HG03469 (cell line): ENCODE data around the gene TCOF1.

Experiments used
- ATAC-seq: cut with Tn5 transposase; IDR thresholded peaks from one replicate; pipeline ENCODE4 v1.9.1; 2021; ENCODE audit warnings: mild to moderate bottlenecking, moderate library complexity, moderate number of reproducible peaks; ENCODE audit not compliant: unreplicated experiment

TCOF1 gene

DNA sequence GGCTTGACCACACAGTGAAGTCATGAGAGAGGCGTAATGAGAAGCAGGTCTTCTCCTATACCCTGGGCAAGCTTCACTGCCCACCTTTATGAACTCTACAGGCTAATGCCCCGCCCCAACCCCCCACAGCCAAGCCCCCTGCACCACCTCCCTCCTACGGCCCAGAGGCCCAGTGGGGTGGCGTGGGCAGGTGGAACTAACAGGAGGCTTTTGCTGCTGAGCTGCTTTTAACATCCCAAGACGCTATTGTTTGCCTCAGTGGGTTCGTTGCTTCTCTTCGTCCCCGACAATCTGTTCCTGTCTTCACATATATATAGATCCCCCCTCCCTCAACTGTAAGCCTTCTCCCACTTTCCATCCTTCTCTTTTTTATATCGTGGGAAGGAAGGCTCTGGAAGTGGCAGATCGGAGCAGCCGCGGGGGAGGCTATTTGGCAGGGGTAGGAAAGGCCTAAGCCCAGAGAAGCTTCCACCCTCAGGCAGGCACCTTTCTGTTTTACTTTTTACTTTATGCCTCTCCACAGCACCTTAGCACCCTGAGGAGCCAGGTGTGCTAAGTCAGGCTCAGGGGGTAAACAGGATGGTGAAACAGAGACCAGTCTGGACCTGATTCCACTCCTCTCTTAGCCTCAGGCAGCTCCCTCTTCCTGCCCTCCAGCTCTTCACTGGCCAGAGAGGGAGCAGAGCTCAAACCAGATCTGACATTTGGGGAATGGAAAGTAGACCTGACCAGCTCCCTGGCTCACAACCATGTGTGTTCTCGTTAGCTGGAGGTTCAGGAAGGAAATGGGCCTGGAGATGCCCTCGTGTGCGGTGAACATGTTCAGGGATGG is 28.7 kb downstream of the TCOF1 start:
- no peak for ATAC-seq

DNA sequence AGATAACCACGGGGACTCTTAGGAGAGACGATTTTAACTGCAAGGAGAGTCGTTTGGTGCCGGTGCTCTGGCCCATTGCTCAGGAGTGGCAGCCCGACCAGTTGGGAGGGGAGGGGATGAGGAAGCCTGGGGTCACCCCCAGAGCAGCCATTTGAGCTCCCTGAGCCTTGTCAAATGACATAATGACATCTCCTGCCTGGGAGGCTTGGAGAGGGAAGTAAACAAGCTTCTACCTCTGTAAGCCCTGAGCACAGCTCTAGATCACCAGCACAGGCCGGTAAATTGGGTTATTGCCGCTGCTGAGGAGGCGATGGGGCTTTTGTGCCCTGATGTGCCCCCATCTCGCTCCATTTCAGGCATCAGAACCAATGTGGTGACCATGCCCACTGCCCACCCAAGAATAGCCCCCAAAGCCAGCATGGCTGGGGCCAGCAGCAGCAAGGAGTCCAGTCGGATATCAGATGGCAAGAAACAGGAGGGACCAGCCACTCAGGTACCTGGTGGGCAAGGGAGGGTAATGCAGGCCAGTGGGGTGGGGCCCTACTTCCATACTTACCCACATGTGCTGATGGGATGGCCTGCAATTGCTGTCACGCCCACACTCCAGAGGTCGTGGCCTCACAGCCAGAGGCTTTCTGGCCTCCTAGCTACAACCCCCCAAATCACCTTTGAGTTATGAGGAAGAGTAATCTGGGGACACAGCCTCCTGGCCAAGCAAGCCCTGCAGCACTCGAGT is 32.2 kb downstream of the TCOF1 start:
- no peak for ATAC-seq

GRCh38 chr5:150391064-150391834 is 33.8 kb downstream of the TCOF1 start:
- ATAC-seq: no peak

- no peak for ATAC-seq
Measured at GRCh38 chr5:150391986-150392385, 34.5 kb downstream of the TCOF1 start.

GRCh38 chr5:150392680-150393079 is 35.2 kb downstream of the TCOF1 start:
- ATAC-seq: no peak

DNA sequence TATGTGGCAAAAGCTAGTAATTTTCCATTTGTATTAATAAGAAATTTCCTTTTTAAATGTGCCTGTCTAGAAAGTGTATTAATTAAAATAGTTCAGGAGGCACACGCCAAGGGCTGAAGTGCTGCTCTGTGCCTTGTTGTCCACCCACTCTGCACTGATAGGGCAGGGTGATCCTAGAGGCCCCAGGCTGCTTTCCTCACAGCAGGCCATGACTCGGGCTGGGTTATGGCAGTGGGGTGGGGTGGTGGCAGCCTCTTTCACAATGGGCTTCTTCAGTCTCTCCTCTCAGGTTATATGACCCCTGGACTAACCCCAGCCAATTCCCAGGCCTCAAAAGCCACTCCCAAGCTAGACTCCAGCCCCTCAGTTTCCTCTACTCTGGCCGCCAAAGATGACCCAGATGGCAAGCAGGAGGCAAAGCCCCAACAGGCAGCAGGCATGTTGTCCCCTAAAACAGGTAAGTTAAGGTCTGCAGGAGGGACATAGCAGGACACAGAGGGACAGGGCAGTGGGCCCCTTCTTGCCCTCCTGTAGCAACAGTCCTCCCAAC is 35.7 kb downstream of the TCOF1 start:
- ATAC-seq: no peak

GRCh38 chr5:150394131-150394530 is 36.6 kb downstream of the TCOF1 start:
- ATAC-seq: no peak

DNA sequence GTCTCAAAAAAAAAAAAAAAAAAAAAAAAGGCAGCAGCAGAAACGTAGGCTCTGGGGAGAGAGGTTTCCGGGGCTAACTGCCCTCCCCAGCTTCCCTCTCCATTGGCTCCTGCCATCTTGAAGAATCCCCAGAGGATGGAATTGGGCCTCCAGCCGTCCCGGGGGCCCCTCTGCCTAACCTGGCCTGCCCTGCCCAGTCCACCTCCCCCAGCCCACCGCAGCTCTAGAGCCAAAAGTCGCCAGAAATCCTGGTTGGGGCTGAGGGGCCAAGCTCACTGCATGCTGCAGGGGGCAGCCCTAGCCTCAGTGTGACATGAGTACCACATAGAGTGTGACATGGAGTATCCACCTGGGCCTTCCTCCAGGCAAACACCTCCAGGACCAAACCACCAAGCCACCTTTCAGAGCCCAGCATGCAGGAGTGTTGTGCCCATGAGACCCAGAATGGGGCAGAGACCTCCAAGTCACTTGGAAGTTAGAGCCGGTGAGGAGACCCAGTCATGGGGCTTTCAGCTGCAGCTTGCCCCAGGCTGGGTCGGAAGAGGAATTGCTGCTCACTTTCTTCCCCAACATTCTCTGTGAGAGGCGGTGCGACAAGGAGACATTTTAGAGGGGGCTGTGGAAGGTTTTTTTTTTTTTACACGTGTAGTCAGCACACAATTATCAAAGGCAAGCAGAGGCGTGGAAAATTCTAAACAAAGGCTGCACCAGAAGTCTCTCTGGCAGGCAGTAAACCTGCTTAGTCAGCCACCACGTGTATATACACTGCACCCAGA is 37.6 kb downstream of the TCOF1 start:
- no peak for ATAC-seq

DNA sequence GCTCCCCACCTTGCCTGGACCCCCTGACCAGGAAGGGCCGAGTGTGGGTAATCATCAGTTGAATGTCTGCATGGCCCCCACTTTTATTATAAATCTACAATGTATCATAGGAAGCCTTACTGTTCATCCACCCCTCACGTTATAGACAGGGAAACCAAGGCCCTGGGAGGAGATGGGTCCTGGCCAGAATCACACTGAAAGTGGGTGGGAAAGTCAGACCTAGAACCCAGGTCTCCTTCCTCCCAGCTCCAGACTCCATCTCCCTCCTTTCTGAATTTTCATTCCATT is 38.1 kb downstream of the TCOF1 start:
- ATAC-seq: no peak

DNA sequence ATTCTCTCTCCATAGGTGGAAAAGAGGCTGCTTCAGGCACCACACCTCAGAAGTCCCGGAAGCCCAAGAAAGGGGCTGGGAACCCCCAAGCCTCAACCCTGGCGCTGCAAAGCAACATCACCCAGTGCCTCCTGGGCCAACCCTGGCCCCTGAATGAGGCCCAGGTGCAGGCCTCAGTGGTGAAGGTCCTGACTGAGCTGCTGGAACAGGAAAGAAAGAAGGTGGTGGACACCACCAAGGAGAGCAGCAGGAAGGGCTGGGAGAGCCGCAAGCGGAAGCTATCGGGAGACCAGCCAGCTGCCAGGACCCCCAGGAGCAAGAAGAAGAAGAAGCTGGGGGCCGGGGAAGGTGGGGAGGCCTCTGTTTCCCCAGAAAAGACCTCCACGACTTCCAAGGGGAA is 38.8 kb downstream of the TCOF1 start:
- no peak for ATAC-seq

DNA sequence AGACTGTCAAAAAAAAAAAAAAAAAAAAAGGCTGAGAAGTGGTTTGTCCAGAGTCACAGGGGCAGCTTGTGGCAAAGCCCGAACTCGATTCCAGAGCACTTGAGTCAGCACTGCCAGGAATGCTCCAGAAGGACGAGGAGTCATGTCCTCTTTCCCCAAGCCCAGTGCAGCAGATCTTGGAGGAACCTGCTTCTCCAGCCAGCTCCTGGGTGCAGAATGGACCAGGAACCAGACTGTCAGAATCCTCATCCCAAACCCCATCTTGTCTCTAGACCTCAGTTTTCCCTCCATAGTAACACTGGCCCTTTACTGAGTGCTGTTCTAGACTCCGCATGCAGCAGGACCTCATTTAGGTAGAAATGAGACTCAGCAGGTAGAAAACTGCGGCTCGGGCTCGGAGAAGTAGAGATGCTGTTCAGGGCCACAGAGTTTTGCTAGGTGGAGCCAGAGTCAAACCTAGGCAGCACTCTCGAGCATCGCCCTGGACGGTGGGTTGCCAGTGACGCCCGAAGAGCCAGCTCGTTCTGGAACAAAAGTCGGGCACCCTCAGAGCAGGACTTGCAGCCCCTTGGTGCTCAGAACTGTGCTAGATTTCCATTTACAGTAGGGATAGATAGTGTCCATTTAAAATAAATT is 39.8 kb downstream of the TCOF1 start:
- no peak for ATAC-seq

DNA sequence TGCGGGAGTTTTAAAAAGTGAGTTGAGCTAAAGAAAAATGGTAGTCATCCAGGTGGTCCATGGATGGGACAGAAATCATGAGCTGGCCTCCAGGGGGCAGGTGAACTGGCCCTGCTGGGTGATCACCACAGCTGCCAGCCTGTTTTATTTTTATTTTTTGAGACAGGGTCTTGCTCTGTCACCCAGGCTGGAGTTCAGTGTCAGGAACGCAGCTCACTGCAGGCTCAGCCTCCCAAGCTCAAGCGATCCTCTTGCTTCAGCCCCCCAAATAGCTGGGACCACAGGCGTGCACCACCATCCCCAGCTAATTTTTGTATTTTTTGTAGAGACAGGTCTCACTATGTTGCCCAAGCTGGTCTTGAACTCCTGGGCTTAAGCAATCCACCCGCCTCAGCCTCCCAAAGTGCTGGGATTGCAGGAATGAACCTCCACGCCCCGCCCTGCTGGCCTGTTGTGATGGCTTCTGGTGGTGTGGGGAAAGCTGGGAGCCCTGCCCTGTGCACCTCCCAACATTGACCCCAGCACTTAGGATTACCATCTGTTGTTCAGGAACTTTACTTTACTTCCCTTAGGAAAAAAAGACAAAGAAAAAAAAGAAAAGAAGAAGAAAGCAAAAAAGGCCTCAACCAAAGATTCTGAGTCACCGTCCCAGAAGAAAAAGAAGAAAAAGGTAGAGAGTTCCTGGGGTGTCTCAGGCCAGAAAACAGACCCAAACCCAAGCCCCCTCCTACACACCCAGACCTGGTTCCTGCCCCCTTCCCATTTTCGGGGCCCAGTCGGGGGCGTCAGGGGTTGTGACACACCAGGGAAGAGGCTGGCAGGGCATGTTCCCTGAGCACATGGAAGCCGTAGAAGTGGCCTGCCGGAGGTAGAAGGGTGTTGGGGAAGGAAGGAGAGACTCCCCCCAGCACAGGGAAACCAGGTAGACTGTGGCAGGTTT is 40.6 kb downstream of the TCOF1 start:
- no peak for ATAC-seq

- ATAC-seq: peak; percentile 44
Measured at GRCh38 chr5:150398722-150399523, 41.4 kb downstream of the TCOF1 start.

DNA sequence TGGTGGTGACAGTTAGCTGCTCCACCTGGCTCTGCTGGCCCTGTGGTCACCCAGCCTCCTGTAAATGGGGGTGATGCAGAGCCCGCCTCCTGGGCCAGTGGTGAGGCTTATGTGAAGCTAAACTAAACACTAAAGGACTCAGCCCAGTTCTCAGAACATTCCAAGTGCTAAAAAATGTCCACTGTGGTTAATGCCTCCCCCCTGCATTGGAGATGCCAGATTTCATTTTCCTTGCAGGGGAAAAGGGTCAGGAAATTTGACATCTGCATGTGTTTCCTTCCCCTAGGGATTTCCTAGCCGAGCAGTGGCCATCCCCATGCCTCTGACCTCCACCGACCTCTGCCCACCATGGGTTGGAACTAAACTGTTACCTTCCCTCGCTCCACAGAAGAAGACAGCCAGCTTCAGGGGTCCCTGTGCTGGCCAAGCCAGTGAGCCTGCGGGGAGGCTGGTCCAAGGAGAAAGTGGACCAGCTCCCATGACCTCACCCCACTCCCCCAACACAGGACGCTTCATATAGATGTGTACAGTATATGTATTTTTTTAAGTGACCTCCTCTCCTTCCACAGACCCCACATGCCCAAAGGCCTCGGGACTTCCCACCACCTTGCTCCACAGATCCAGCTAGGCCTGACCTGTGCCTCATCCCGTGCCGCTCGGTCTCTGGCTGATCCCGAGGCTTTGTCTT is 42.2 kb downstream of the TCOF1 start:
- peak; percentile 2 for ATAC-seq

DNA sequence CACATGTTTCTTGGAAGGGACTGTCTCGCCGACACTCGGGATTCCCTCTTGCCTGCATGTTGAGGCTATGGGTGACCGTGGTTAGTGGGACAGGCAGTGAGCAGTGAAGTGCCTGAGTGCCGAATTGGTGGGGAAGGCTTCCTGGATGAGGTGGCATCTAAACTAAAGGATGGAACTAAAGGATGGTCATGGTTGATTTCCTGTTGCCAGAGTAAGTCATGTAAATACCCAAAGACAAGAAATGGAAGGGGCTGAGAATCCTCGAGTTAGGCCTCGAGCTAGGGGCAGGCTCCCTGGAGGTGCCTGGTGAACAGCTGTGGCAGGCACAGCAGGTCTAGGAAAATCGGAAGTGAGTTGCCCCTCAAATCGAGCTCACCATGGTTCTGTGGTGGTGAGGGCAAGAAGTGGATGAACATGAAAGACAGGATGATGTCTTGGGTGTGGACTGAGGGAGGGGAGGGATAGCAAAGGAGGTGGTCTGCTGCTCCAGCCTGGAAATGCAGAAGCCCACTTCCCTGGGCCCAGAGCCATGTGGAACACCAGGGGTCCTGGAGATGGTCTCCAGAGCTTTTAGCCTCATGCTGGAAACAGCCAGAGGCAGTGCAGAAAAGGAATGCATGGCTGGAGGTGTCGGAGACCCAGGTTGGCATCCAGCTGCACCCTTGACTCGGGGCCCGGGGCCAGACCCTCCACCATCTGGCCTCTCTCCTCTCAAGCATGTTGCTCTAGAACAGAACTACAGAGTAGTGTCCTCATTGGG is 43.0 kb downstream of the TCOF1 start:
- ATAC-seq: no peak

DNA sequence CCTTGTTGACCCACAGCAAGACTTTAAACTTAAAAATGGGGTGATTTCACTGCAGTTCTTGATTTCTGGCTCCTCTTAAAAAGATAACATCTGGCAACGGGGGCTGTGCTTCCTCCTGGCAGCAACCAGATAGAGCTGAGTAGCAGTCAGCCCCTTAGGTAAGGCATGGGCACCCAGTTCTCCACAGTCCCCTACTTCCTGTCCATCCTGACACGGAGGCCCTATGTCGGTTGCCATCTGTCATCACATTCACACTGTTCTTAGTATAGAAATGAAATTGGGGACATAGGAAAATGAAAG is 43.5 kb downstream of the TCOF1 start:
- no peak for ATAC-seq
